ENCODE results near the gene AQP6.

GRCh38 chr12:50005175-50005574 is 32.4 kb downstream of the AQP6 start:
- TF ChIP-seq TAF1 (IDR thresholded peaks at IDR 0.05; ENCODE audit: borderline replicate concordance, insufficient read depth, low read length) (no peak), POLR2AphosphoS5 (IDR thresholded peaks at IDR 0.05; ENCODE audit: low read depth, low read length) (no peak)
